GF-D8 (cell line): ENCODE results near the gene STIM1.

ENCODE experiments used
- DNase-seq: peaks from one replicate; lab custom pipeline; 2025; lab: John Stamatoyannopoulos, UW

Gene STIM1

GRCh38 chr11:3855808-3856491 is 486 bp downstream of the STIM1 start:
- peak; percentile 24 for DNase-seq

- DNase-seq, result no peak
Measured at GRCh38 chr11:3856856-3857553, 1.5 kb downstream of the STIM1 start.

- no peak for DNase-seq
Measured at GRCh38 chr11:3857628-3858027, 2.2 kb downstream of the STIM1 start.

- no peak for DNase-seq
Measured at GRCh38 chr11:3859373-3859881, 4.0 kb downstream of the STIM1 start.

GRCh38 chr11:3860375-3860774 is 4.9 kb downstream of the STIM1 start:
- DNase-seq, result no peak

- peak; percentile 1 for DNase-seq
Measured at GRCh38 chr11:3860898-3861393, 5.5 kb downstream of the STIM1 start.

GRCh38 chr11:3861683-3862082 is 6.2 kb downstream of the STIM1 start:
- DNase-seq, result peak; percentile 68

GRCh38 chr11:3865388-3866193 is 10.1 kb downstream of the STIM1 start:
- DNase-seq, result peak; percentile 40

- peak; percentile 40 for DNase-seq
Measured at GRCh38 chr11:3866206-3866605, 10.7 kb downstream of the STIM1 start.

- no peak for DNase-seq
Measured at GRCh38 chr11:3866836-3867208, 11.4 kb downstream of the STIM1 start.

GRCh38 chr11:3867209-3868091 is 12.0 kb downstream of the STIM1 start:
- no peak for DNase-seq

- DNase-seq, result no peak
Measured at GRCh38 chr11:3873712-3874349, 18.4 kb downstream of the STIM1 start.

GRCh38 chr11:3876613-3877012 is 21.1 kb downstream of the STIM1 start:
- DNase-seq, result no peak

- no peak for DNase-seq
Measured at GRCh38 chr11:3877364-3878257, 22.1 kb downstream of the STIM1 start.

GRCh38 chr11:3878258-3878584 is 22.8 kb downstream of the STIM1 start:
- DNase-seq, result no peak

GRCh38 chr11:3879216-3879966 is 23.9 kb downstream of the STIM1 start:
- no peak for DNase-seq

GRCh38 chr11:3879967-3880542 is 24.6 kb downstream of the STIM1 start:
- DNase-seq, result no peak

GRCh38 chr11:3880724-3881123 is 25.3 kb downstream of the STIM1 start:
- no peak for DNase-seq

GRCh38 chr11:3882655-3883054 is 27.2 kb downstream of the STIM1 start:
- DNase-seq, result no peak
